ENCODE measurements around the gene GRP. TPM values are rescaled to one million over a fixed set of nuclear protein-coding genes. Genes with fewer than 3 reads are reported as not detected.

Gene GRP
- total RNA-seq, 1 experiment from 2014 or later = not detected

DNA sequence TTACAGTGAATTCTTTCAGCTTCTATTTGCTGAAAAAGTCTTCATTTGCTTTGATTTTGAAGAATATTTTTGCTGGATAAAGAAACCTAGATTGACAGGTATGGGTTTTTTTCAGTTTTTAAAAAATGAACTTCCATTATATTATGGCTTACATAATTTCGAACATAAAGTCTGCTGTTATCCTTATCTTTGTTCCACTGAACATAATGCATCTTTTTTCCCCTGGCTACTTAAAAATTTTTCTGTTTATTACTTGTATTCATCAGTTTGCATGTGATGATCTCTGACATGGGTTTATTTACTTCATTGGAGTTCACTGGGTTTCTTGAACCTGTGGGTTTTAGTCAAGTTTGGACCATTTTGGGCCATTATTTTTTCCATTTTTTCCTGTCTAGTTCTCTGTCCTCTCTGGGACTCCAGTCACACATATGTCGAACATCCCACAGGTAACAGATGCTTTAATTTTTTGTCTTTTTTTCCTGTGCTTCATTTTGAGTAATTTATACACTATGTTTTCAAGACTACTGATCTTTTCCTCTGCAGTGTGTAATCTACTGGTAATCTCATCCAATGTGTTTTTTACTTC lies 47.2 kb upstream of the GRP start:
- H3K4me1 ChIP-seq (ENCODE audit: control insufficient read depth in 1 of 2, insufficient read depth in 2 of 2, low read length in 2 of 2) = no peaks in the 10 kb centered on the region
- no peaks in the 10 kb centered on the region for H3K79me2 ChIP-seq (ENCODE audit: insufficient read depth, low read length)
- POLR2A ChIA-PET = no interaction called here
- ATAC-seq = no peak
- no peaks in the 10 kb centered on the region for H4K20me1 ChIP-seq (ENCODE audit: insufficient read depth)
- no peak overlapping the region for H3K4me2 ChIP-seq (ENCODE audit: low read length)
- CTCF ChIA-PET = no interaction called here
- H3K4me3 ChIP-seq (replicated peaks in 1 of 2; ENCODE audit: low read depth in 1 of 2, low read length in 2 of 2) = no peak overlapping the region
- no peaks in the 10 kb centered on the region for H3K9me2 ChIP-seq (ENCODE audit: insufficient read depth)
- no TSS peak for BruUV-seq (replicated peaks)
- DNase-seq (ENCODE audit: low read depth, low spot score) = no peak
- intact Hi-C loops (cut with micrococcal nuclease) = no loop called here
- H3K9me3 ChIP-seq (ENCODE audit: control insufficient read depth in 1 of 2, insufficient read depth in 1 of 2, low read depth in 1 of 2, low read length in 2 of 2) = peaks cover 5 to 14% of the 10 kb centered on the region in 2 experiments; a peak in 2 of 4 replicates
- H3K27ac ChIP-seq (ENCODE audit: low read depth, low read length) = no peak overlapping the region
- no peaks in the 10 kb centered on the region for H3K27me3 ChIP-seq (ENCODE audit: insufficient read depth, low read length)
- H2AFZ ChIP-seq (ENCODE audit: low read depth, low read length, poor library complexity, severe bottlenecking) = no peak overlapping the region
- RAD21 ChIA-PET (ENCODE audit: low non-redundant PET in 1 of 2, low total read pairs in 2 of 2, uncharacterized antibody in 2 of 2, unreplicated experiment in 2 of 2) = no interaction called here
- H3K36me3 ChIP-seq (ENCODE audit: control insufficient read depth in 1 of 2, insufficient read depth in 2 of 2, low read length in 2 of 2) = no peaks in the 10 kb centered on the region
- H3K9ac ChIP-seq (ENCODE audit: low read length) = no peak overlapping the region
- TF ChIP-seq SP1 (IDR thresholded peaks at IDR 0.05; ENCODE audit: low read depth) (no peak), CBX3 (IDR thresholded peaks at IDR 0.05; ENCODE audit: low read depth) (no peak), EGR1 (IDR thresholded peaks at IDR 0.05; ENCODE audit: low read depth) (no peak), FOSL1 (IDR thresholded peaks at IDR 0.05; ENCODE audit: low read depth) (no peak), POLR2A (IDR thresholded peaks at IDR 0.05; ENCODE audit: borderline replicate concordance, extremely low read depth, insufficient read depth, insufficient read length) (no peak), ZNF274 (IDR thresholded peaks at IDR 0.05; ENCODE audit: low read depth, low read length) (no peak), YY1 (IDR thresholded peaks at IDR 0.05; ENCODE audit: extremely low read depth, insufficient replicate concordance, low read depth, low read length) (no peak), ATF3 (IDR thresholded peaks at IDR 0.05) (no peak), POLR2AphosphoS5 (IDR thresholded peaks at IDR 0.05; ENCODE audit: low read depth, low read length) (no peak), CTCF (IDR thresholded peaks at IDR 0.05 in 2 of 3, conservative IDR thresholded peaks at IDR 0.05 in 1 of 3; ENCODE audit: borderline replicate concordance in 1 of 3, insufficient read depth in 1 of 3, low read depth in 2 of 3, low read length in 2 of 3) (no peak), EZH2 (IDR thresholded peaks at IDR 0.05) (no peak), SIN3A (IDR thresholded peaks at IDR 0.05; ENCODE audit: low read depth) (no peak)
